ENCODE results near the gene MFAP2. TPM values are rescaled to one million over a fixed set of nuclear protein-coding genes. Genes with fewer than 3 reads are reported as not detected.
A peak's percentile ranks its signal among the peaks of the same experiment; 100 is the strongest.

The MFAP2 gene
- total RNA-seq, 1 experiment from 2014 or later: 152 TPM

- Histone ChIP-seq H3K23me2 (ENCODE audit: insufficient read length, low read depth, low read length, poor library complexity, severe bottlenecking) (no peaks in the 10 kb centered on the region), H3K79me2 (ENCODE audit: insufficient read depth, low read length) (no peaks in the 10 kb centered on the region), H3K9ac (ENCODE audit: extremely low read depth, insufficient read length, low read length) (no peak overlapping the region), H3K9me3 (ENCODE audit: control insufficient read depth, low read depth, low read length) (no peaks in the 10 kb centered on the region), H4K20me1 (ENCODE audit: control insufficient read depth, insufficient read depth, insufficient read length) (no peaks in the 10 kb centered on the region), H3T11ph (ENCODE audit: low read length) (no peak overlapping the region), H3K4ac (ENCODE audit: low read depth, low read length) (no peak overlapping the region), H2BK15ac (ENCODE audit: low read depth, low read length) (no peak overlapping the region), H2BK120ac (ENCODE audit: low read depth, low read length, poor library complexity, severe bottlenecking) (no peak overlapping the region), H4K5ac (ENCODE audit: insufficient read length, low read depth, low read length) (no peak overlapping the region), H3K27me3 (ENCODE audit: insufficient read depth, low read length) (no peaks in the 10 kb centered on the region), H3K79me1 (ENCODE audit: insufficient read depth, low read depth, low read length, poor library complexity, severe bottlenecking) (no peaks in the 10 kb centered on the region), H3K14ac (ENCODE audit: insufficient read depth, low read length) (no peak overlapping the region), H2BK12ac (ENCODE audit: insufficient read length, low read depth, low read length) (no peak overlapping the region), H2AFZ (ENCODE audit: low read length) (no peak overlapping the region), H2BK20ac (ENCODE audit: low read depth, low read length, poor library complexity, severe bottlenecking) (no peak overlapping the region), H3K18ac (ENCODE audit: insufficient read length, low read depth, low read length) (no peak overlapping the region), H3K23ac (ENCODE audit: insufficient read length, low read depth, low read length) (no peak overlapping the region), H2BK5ac (ENCODE audit: insufficient read length, low read length) (no peak overlapping the region), H3K56ac (ENCODE audit: insufficient read length, low read depth, low read length) (no peak overlapping the region), H4K8ac (replicated peaks; ENCODE audit: insufficient read length, low read depth, low read length) (no peak overlapping the region), H2AK5ac (ENCODE audit: insufficient read length, low read length) (no peak overlapping the region), H4K91ac (ENCODE audit: insufficient read length, low read depth, low read length) (no peak overlapping the region), H3K4me1 (ENCODE audit: insufficient read depth, low read length) (peaks cover 8% of the 10 kb centered on the region; the same call in 1 of the 2 replicates), H3K4me2 (ENCODE audit: insufficient read depth, insufficient read length, low read length) (no peak overlapping the region), H3K27ac (ENCODE audit: insufficient read length, low read depth, low read length) (no peak overlapping the region)
- H3K36me3 Mint-ChIP-seq (ENCODE audit: insufficient read depth in 1 of 3, low read depth in 3 of 3): peaks cover 22 to 60% (median 55%) of the 10 kb centered on the region in 3 experiments; a peak in 6 of 7 replicates
- no peaks in the 10 kb centered on the region for H3K9me3 Mint-ChIP-seq
- no peak for TF ChIP-seq CTCF (conservative IDR thresholded peaks at IDR 0.05)
- WGBS (ENCODE audit: extremely low coverage, insufficient read length, low lambda C conversion rate): no CpG with 5 or more reads among the region's 1 CpG
- DNase-seq: no peak
- H3K27ac Mint-ChIP-seq: peak overlapping the region in 1 of 3 experiments; percentile 85; a peak in 2 of 7 replicates
- H3K4me1 Mint-ChIP-seq: peaks cover 27 to 29% of the 10 kb centered on the region in 2 experiments
- no peaks in the 10 kb centered on the region for H3K27me3 Mint-ChIP-seq (ENCODE audit: low read depth)
- no peak overlapping the region for H3K4me3 Mint-ChIP-seq
Measured at GRCh38 chr1:17018849-17019248, 38.4 kb upstream of the MFAP2 start.

Measured in H9 (cell line).